ENCODE data around the gene DZIP1. TPM values are rescaled to one million over a fixed set of nuclear protein-coding genes. Genes with fewer than 3 reads are reported as not detected.

Gene DZIP1
- total and polyA plus RNA-seq, 2 of the 13 experiments (the other 11 are each of a cell fraction or from before 2014, with no cell fraction given): 11.0 to 36.7 TPM

GRCh38 chr13:95636853-95637252 is 7.7 kb downstream of the DZIP1 start:
- H3K27ac ChIP-seq (ENCODE audit: extremely low read length, insufficient read depth, low read length): no peak overlapping the region
- no peak overlapping the region for H3K4me3 ChIP-seq (replicated peaks in 1 of 3; ENCODE audit: insufficient read depth in 1 of 3, low read depth in 2 of 3, low read length in 3 of 3)
- H3K79me2 ChIP-seq (ENCODE audit: insufficient read depth, low read length): no peaks in the 10 kb centered on the region
- POLR2A ChIA-PET: no interaction called here
- peaks cover 2 to 21% of the 10 kb centered on the region in 2 experiments; a peak in 3 of 5 replicates for H3K36me3 ChIP-seq (replicated peaks in 1 of 2; ENCODE audit: control insufficient read depth in 1 of 2, insufficient read depth in 2 of 2, low read length in 2 of 2)
- H3K9ac ChIP-seq (ENCODE audit: insufficient read depth, low read depth, low read length): no peak overlapping the region
- no peaks in the 10 kb centered on the region for H3K9me3 ChIP-seq (ENCODE audit: low read length)
- H4K20me1 ChIP-seq (ENCODE audit: insufficient read depth, low read length): no peaks in the 10 kb centered on the region
- no peak overlapping the region for H3K4me2 ChIP-seq (ENCODE audit: low read depth, low read length)
- H3K27me3 ChIP-seq (ENCODE audit: control insufficient read depth in 1 of 2, insufficient read depth in 2 of 2, low read length in 2 of 2): no peaks in the 10 kb centered on the region; a peak in 1 of 5 replicates
- no peak overlapping the region for H2AFZ ChIP-seq (ENCODE audit: low read length)
- no peak for ATAC-seq
- no TSS peak for BruUV-seq (replicated peaks)
- in situ Hi-C loops (cut with HindIII; ENCODE audit: extremely low pct_ligation_motif_present, low pct_unique_long_range_greater_than_20kb) (no loop called here), intact Hi-C loops (cut with micrococcal nuclease; ENCODE audit: unreplicated experiment) (no loop called here)
- peaks cover 9% of the 10 kb centered on the region for H3K4me1 ChIP-seq (ENCODE audit: insufficient read depth, low read length)
- CTCF ChIA-PET (ENCODE audit: low intra/inter-chr PET ratio, low total read pairs): no interaction called here
- no peak for TF ChIP-seq TEAD2 (CRISPR knock-in tag; IDR thresholded peaks at IDR 0.05)
- no peak for TF ChIP-seq HIVEP1 (CRISPR knock-in tag; IDR thresholded peaks at IDR 0.05)
- TF ChIP-seq POGZ (CRISPR knock-in tag; IDR thresholded peaks at IDR 0.05): no peak
- no peak for TF ChIP-seq SAP130 (CRISPR knock-in tag; IDR thresholded peaks at IDR 0.05; ENCODE audit: low read depth)
- no peak for TF ChIP-seq SALL1 (CRISPR knock-in tag; IDR thresholded peaks at IDR 0.05)
- no peak for TF ChIP-seq LBX2 (CRISPR knock-in tag; IDR thresholded peaks at IDR 0.05; ENCODE audit: borderline replicate concordance)
- TF ChIP-seq RFX5 (IDR thresholded peaks at IDR 0.05; ENCODE audit: low read depth, low read length): no peak
- TF ChIP-seq MEF2D (CRISPR knock-in tag; IDR thresholded peaks at IDR 0.05): no peak
- TF ChIP-seq NFRKB (IDR thresholded peaks at IDR 0.05): no peak
- no peak for TF ChIP-seq ZNF766 (CRISPR knock-in tag; IDR thresholded peaks at IDR 0.05; ENCODE audit: borderline replicate concordance)
- no peak for TF ChIP-seq RAD21 (CRISPR knock-in tag; IDR thresholded peaks at IDR 0.05)
- DNase-seq (ENCODE audit: low spot score): no peak
- no peak for FAIRE-seq

GRCh38 chr13:95630593-95630992 is 13.9 kb downstream of the DZIP1 start:
- FAIRE-seq: no peak
- DNase-seq (ENCODE audit: low spot score): no peak
- intact Hi-C loops (cut with micrococcal nuclease; ENCODE audit: unreplicated experiment): no loop called here
- Histone ChIP-seq H3K4me1 (ENCODE audit: insufficient read depth, low read length) (no peaks in the 10 kb centered on the region), H3K27me3 (ENCODE audit: control insufficient read depth in 1 of 2, insufficient read depth in 2 of 2, low read length in 2 of 2) (no peaks in the 10 kb centered on the region), H4K20me1 (ENCODE audit: insufficient read depth, low read length) (no peaks in the 10 kb centered on the region), H3K4me3 (replicated peaks in 1 of 3; ENCODE audit: insufficient read depth in 1 of 3, low read depth in 2 of 3, low read length in 3 of 3) (no peak overlapping the region), H3K9ac (ENCODE audit: insufficient read depth, low read depth, low read length) (no peak overlapping the region), H3K36me3 (replicated peaks in 1 of 2; ENCODE audit: control insufficient read depth in 1 of 2, insufficient read depth in 2 of 2, low read length in 2 of 2) (peaks cover 2 to 51% of the 10 kb centered on the region in 2 experiments; a peak in 4 of 5 replicates), H3K4me2 (ENCODE audit: low read depth, low read length) (no peak overlapping the region), H3K27ac (ENCODE audit: extremely low read length, insufficient read depth, low read length) (no peak overlapping the region), H3K79me2 (ENCODE audit: insufficient read depth, low read length) (no peaks in the 10 kb centered on the region), H2AFZ (ENCODE audit: low read length) (no peak overlapping the region), H3K9me3 (ENCODE audit: low read length) (peaks cover 4% of the 10 kb centered on the region; the same call in 1 of the 2 replicates)
- ATAC-seq: no peak
- 87% methylated on average over 3 of the region's 3 CpGs for WGBS (ENCODE audit: low lambda C conversion rate)
- ChIA-PET POLR2A (no interaction called here), CTCF (ENCODE audit: low intra/inter-chr PET ratio, low total read pairs) (no interaction called here)
- in situ Hi-C loops (cut with HindIII; ENCODE audit: extremely low pct_ligation_motif_present, low pct_unique_long_range_greater_than_20kb): no loop called here
- no TSS peak for BruUV-seq (replicated peaks)
- no peak for TF ChIP-seq E2F5 (CRISPR knock-in tag; conservative IDR thresholded peaks at IDR 0.05)
- TF ChIP-seq RFXANK (CRISPR knock-in tag; IDR thresholded peaks at IDR 0.05): no peak
- no peak for TF ChIP-seq MYC (CRISPR knock-in tag; IDR thresholded peaks at IDR 0.05; ENCODE audit: borderline replicate concordance)
- TF ChIP-seq ZNF12 (CRISPR knock-in tag; IDR thresholded peaks at IDR 0.05): no peak
- no peak for TF ChIP-seq ELK4 (CRISPR knock-in tag; IDR thresholded peaks at IDR 0.05; ENCODE audit: borderline replicate concordance)

Measured in HepG2 (cell line).